GM12878 (cell line): ENCODE measurements around the gene HPS5. TPM values are rescaled to one million over a fixed set of nuclear protein-coding genes. Genes with fewer than 3 reads are reported as not detected.
A peak's percentile ranks its signal among the peaks of the same experiment; 100 is the strongest.

Experiments used
- ATAC-seq: fragments of 200-7000 bp; cut with Tn5 transposase; 3 replicates; pipeline ENCODE4 v1.9.1; 2020; ENCODE audit warnings: mild to moderate bottlenecking, moderate library complexity
- BruUV-seq: library from RNA; stranded (reverse); fragments of 400-500 nt; replicated peaks from 2 replicates; lab custom pipeline; 2021; lab: Mats Ljungman, UMichigan
- CTCF ChIA-PET: fragments of 300-600 bp; sonication (Branson Sonifier 250); formaldehyde crosslinking; extraction: SDS; loops from one replicate; lab custom pipeline; 2021; ENCODE audit warnings: inconsistent platforms; lab: Yijun Ruan, JAX
- POLR2A ChIA-PET: fragments of 350-600 bp; formaldehyde crosslinking; extraction: SDS; loops from one replicate; lab custom pipeline; 2021; ENCODE audit warnings: inconsistent platforms; lab: Charles Lee
- RAD21 ChIA-PET: fragments of 300-600 bp; sonication (Branson Sonifier 250); formaldehyde crosslinking; loops from one replicate; lab custom pipeline; 2023; ENCODE audit warnings: antibody characterized with exemption; ENCODE audit not compliant: unreplicated experiment; lab: Charles Lee
- SMC1A ChIA-PET: fragments of 300-600 bp; sonication (Branson Sonifier 250); formaldehyde crosslinking; loops from one replicate; lab custom pipeline; 2023; ENCODE audit not compliant: unreplicated experiment, uncharacterized antibody; lab: Charles Lee
- DNase-seq: peaks from one replicate; pipeline ENCODE4 v3.0.0-alpha.2; 2011; ENCODE audit warnings: low read depth, low spot score
- FAIRE-seq: peaks from 3 replicates; lab custom pipeline; 2011; peaks lifted over from hg19 to GRCh38; lab: Jason Lieb, UNC
- H2AFZ ChIP-seq: 2 replicates; pipeline ENCODE4 v1.6.0; 2011; ENCODE audit warnings: low read depth, low read length, control low read depth; ENCODE audit not compliant: control insufficient read depth
- H3K27ac ChIP-seq: 2 replicates; pipeline ENCODE4 v1.5.1; 2011; ENCODE audit warnings: control low read depth; ENCODE audit not compliant: control insufficient read depth, insufficient read depth
- H3K27me3 ChIP-seq, 2 experiments: replicated peaks in 1 of 2; 2 replicates each; pipeline versions ENCODE4 v1.6.0 to v1.6.1; 2011; ENCODE audit warnings: low read length in 1 of 2; ENCODE audit not compliant: control insufficient read depth in 2 of 2, insufficient read depth in 2 of 2
- H3K36me3 ChIP-seq, 2 experiments: 2 replicates each; pipeline ENCODE4 v1.5.1; 2011; ENCODE audit warnings: low read length in 1 of 2; ENCODE audit not compliant: control insufficient read depth in 2 of 2, insufficient read depth in 2 of 2
- H3K4me1 ChIP-seq: 2 replicates; pipeline ENCODE4 v1.6.1; 2011; ENCODE audit warnings: mild to moderate bottlenecking, low read length, moderate library complexity, mixed read lengths; ENCODE audit not compliant: control insufficient read depth, insufficient read depth
- H3K4me2 ChIP-seq: 2 replicates; pipeline ENCODE4 v1.6.0; 2011; ENCODE audit warnings: control low read depth; ENCODE audit not compliant: control insufficient read depth, insufficient read depth
- H3K4me3 ChIP-seq: fragments of 200-600 bp; sonication (generic); 2 replicates; pipeline ENCODE4 v1.5.1; 2016
- H3K79me2 ChIP-seq: 2 replicates; pipeline ENCODE4 v1.6.0; 2011; ENCODE audit warnings: low read length; ENCODE audit not compliant: control insufficient read depth, insufficient read depth
- H3K9ac ChIP-seq: 2 replicates; pipeline ENCODE4 v1.8.0; 2011; ENCODE audit warnings: low read length, control low read depth, mixed read lengths; ENCODE audit not compliant: control insufficient read depth, insufficient read depth
- H3K9me3 ChIP-seq: replicated peaks from 3 replicates; pipeline ENCODE4 v1.5.1; 2011; ENCODE audit warnings: mild to moderate bottlenecking, low read length; ENCODE audit not compliant: control insufficient read depth, insufficient read depth
- H4K20me1 ChIP-seq: 2 replicates; pipeline ENCODE4 v1.6.0; 2011; ENCODE audit not compliant: control insufficient read depth, insufficient read depth
- BACH1 ChIP-seq: fragments of 450-650 bp; IDR thresholded peaks from 2 replicates; pipeline ENCODE4 v1.6.1; 2017; ENCODE audit warnings: mild to moderate bottlenecking, borderline replicate concordance
- CBX5 ChIP-seq: sonication (generic); IDR thresholded peaks from 2 replicates; pipeline ENCODE4 v1.6.1; 2016; ENCODE audit warnings: low read depth, moderate library complexity, mild to moderate bottlenecking, inconsistent platforms
- HDGF ChIP-seq: fragments of 450-650 bp; IDR thresholded peaks from 2 replicates; pipeline ENCODE4 v1.6.1; 2016; ENCODE audit warnings: antibody characterized with exemption
- IRF3 ChIP-seq: fragments of 450-650 bp; IDR thresholded peaks from 2 replicates; pipeline ENCODE4 v1.6.1; 2014; ENCODE audit warnings: mild to moderate bottlenecking
- KDM1A ChIP-seq: fragments of 200-600 bp; sonication (generic); IDR thresholded peaks from 2 replicates; pipeline ENCODE4 v1.6.1; 2016; ENCODE audit warnings: borderline replicate concordance
- LARP7 ChIP-seq: fragments of 450-650 bp; IDR thresholded peaks from 2 replicates; pipeline ENCODE4 v1.6.1; 2017; ENCODE audit warnings: mild to moderate bottlenecking
- POLR2A ChIP-seq: IDR thresholded peaks from 2 replicates; pipeline ENCODE4 v1.6.1; 2011; ENCODE audit warnings: low read depth, mild to moderate bottlenecking, low read length
- POLR2AphosphoS2 ChIP-seq: IDR thresholded peaks from 2 replicates; pipeline ENCODE4 v1.6.1; 2011; ENCODE audit warnings: low read depth, mild to moderate bottlenecking, low read length, improper control_type of control experiment, moderate library complexity
- RAD21 ChIP-seq: IDR thresholded peaks from 2 replicates; pipeline ENCODE4 v1.6.1; 2011; ENCODE audit warnings: mild to moderate bottlenecking, low read depth, low read length, moderate library complexity; ENCODE audit not compliant: insufficient read depth
- SKIL ChIP-seq: fragments of 450-650 bp; IDR thresholded peaks from 2 replicates; pipeline ENCODE4 v1.6.1; 2017; ENCODE audit warnings: mild to moderate bottlenecking, low read depth, inconsistent platforms; ENCODE audit not compliant: poor library complexity, severe bottlenecking
- SPI1 ChIP-seq: IDR thresholded peaks from 2 replicates; pipeline ENCODE4 v1.6.1; 2011; ENCODE audit warnings: low read depth, mild to moderate bottlenecking, low read length, moderate library complexity, borderline replicate concordance; ENCODE audit not compliant: insufficient read depth
- SREBF1 ChIP-seq: IDR thresholded peaks from 2 replicates; pipeline ENCODE4 v1.6.1; 2012; ENCODE audit warnings: mild to moderate bottlenecking, low read length
- STAT3 ChIP-seq: IDR thresholded peaks from 2 replicates; pipeline ENCODE4 v1.6.1; 2011; ENCODE audit warnings: low read depth, low read length, improper control_type of control experiment
- TCF12 ChIP-seq: IDR thresholded peaks from 2 replicates; pipeline ENCODE4 v1.6.1; 2011; ENCODE audit warnings: low read depth, mild to moderate bottlenecking, low read length
- WGBS: methylation state at CpG from one replicate; pipeline ENCODE4 v1.1.6; 2016; ENCODE audit warnings: low lambda C conversion rate; ENCODE audit not compliant: insufficient replicate concordance, insufficient coverage; ENCODE audit errors: missing lambda C conversion rate; 5-methylcytosine and 5-hydroxymethylcytosine counted together
- in situ Hi-C: fragments of 300-500 bp; cut with MboI; formaldehyde crosslinking; loops from 9 replicates; pipeline ENCODE4 v1.14.3; 2018; ENCODE audit warnings: mixed read lengths
- intact Hi-C: fragments of 100-400 bp; cut with micrococcal nuclease; formaldehyde crosslinking; loops from one replicate; pipeline ENCODE4 v1.14.2; 2022; ENCODE audit not compliant: unreplicated experiment
- polyA plus RNA-seq, 11 experiments: library from polyadenylated mRNA; depleted of rRNA in 4 of 11; unstranded in 6 of 11; stranded (reverse) in 5 of 11; fragments of >200 nt; fragmentation: Nextera tagmentation in 4 of 11; fragmentation: Illumina TruSeq in 1 of 11; extraction: Ambion mirVana in 4 of 11; extraction: Trizol in 1 of 11; gene quantifications; 1 replicate in 1 of 11; 2 replicates in 10 of 11; pipeline versions ENCODE4 v1.2.1 to v1.2.3, GENCODE V29; 2011 to 2016; ENCODE audit warnings: inconsistent platforms in 2 of 11, missing spikeins in 2 of 11, low read depth in 1 of 11
- total RNA-seq, 4 experiments: library from RNA; depleted of rRNA in 3 of 4; stranded (reverse); fragments of >200 nt in 3 of 4; fragmentation: Illumina TruSeq in 1 of 4; extraction: Trizol in 1 of 4; gene quantifications; 2 replicates each; pipeline versions ENCODE4 v1.2.1 to v1.2.3, GENCODE V29; 2013 to 2021

Gene HPS5
- total and polyA plus RNA-seq, 10 of the 15 experiments (the other 5 are each of a cell fraction or from before 2014, with no cell fraction given) = 11.9 to 32.6 (median 23.5) TPM

- no peak for ATAC-seq
- peaks cover 0 to 3% of the 10 kb centered on the region in 2 experiments; a peak in 1 of 4 replicates for H3K36me3 ChIP-seq
- ChIA-PET RAD21 (interaction anchor here (1.1 to 4.1 kb wide), 6 partner anchors 9 to 313 kb away, joined by 4 to 29 read pairs (median 10); partner anchors contain the start of gene LDHA), CTCF (interaction anchor here (0.7 to 4.0 kb wide), 7 partner anchors 9 to 78 kb away, joined by 3 to 44 read pairs (median 4); partner anchors contain the start of gene LDHA), POLR2A (interaction anchor here (0.7 to 4.5 kb wide), 5 partner anchors 65 to 205 kb away, joined by 3 to 59 read pairs (median 3); partner anchors contain the start of gene LDHA), SMC1A (interaction anchor here (0.6 to 4.4 kb wide), 11 partner anchors 8 to 79 kb away, joined by 3 to 48 read pairs (median 9); partner anchors contain the start of gene LDHA)
- no peaks in the 10 kb centered on the region for H4K20me1 ChIP-seq
- peak overlapping the region; percentile 71 for H3K4me2 ChIP-seq
- intact Hi-C loops (loop anchor here (2.0 to 10.0 kb wide), 3 partner anchors 73 to 315 kb away; partner anchors contain the start of genes SPTY2D1 and TSG101), in situ Hi-C loops (no loop called here)
- H3K4me1 ChIP-seq = 0 out of 2 replicates have a peak, but pooled peaks cover 2% of the 10 kb centered on the region
- H3K79me2 ChIP-seq = peaks cover 88% of the 10 kb centered on the region
- FAIRE-seq = no peak
- H3K9me3 ChIP-seq = no peaks in the 10 kb centered on the region
- H3K9ac ChIP-seq = peak overlapping the region; percentile 96; the same call in 1 of the 2 replicates
- DNase-seq = no peak
- WGBS = 98% methylated on average over 3 of the region's 3 CpGs
- H3K27ac ChIP-seq = no peak overlapping the region; the same call in 1 of the 2 replicates
- H3K27me3 ChIP-seq = no peaks in the 10 kb centered on the region
- BruUV-seq = no TSS peak
- no peak overlapping the region for H2AFZ ChIP-seq
- H3K4me3 ChIP-seq = peak overlapping the region; percentile 58
- TF ChIP-seq IRF3 = no peak
- TF ChIP-seq KDM1A = no peak
- no peak for TF ChIP-seq CBX5
- no peak for TF ChIP-seq BACH1
- no peak for TF ChIP-seq LARP7
- no peak for TF ChIP-seq POLR2AphosphoS2
- no peak for TF ChIP-seq SPI1
- TF ChIP-seq RAD21 = no peak
- TF ChIP-seq STAT3 = no peak
- TF ChIP-seq TCF12 = no peak
- no peak for TF ChIP-seq SREBF1
- TF ChIP-seq POLR2A = no peak
- no peak for TF ChIP-seq HDGF
- no peak for TF ChIP-seq SKIL
Observed at GRCh38 chr11:18319914-18320313, 2.0 kb downstream of the HPS5 start.
